Activated T-cell treated with anti-CD3 and anti-CD28 coated beads for 24 hours (primary cell): ENCODE results near the gene PPP2R5E.
"Not testable (repeated sequence)": the region's sequence is repeated elsewhere in the genome, so short reads cannot be mapped to it uniquely, and the experiment has no call there.

ENCODE experiments used
- DNase-seq: peaks from one replicate; pipeline ENCODE4 v3.0.0-alpha.2; 2020; ENCODE audit warnings: low read depth

The PPP2R5E gene

DNA sequence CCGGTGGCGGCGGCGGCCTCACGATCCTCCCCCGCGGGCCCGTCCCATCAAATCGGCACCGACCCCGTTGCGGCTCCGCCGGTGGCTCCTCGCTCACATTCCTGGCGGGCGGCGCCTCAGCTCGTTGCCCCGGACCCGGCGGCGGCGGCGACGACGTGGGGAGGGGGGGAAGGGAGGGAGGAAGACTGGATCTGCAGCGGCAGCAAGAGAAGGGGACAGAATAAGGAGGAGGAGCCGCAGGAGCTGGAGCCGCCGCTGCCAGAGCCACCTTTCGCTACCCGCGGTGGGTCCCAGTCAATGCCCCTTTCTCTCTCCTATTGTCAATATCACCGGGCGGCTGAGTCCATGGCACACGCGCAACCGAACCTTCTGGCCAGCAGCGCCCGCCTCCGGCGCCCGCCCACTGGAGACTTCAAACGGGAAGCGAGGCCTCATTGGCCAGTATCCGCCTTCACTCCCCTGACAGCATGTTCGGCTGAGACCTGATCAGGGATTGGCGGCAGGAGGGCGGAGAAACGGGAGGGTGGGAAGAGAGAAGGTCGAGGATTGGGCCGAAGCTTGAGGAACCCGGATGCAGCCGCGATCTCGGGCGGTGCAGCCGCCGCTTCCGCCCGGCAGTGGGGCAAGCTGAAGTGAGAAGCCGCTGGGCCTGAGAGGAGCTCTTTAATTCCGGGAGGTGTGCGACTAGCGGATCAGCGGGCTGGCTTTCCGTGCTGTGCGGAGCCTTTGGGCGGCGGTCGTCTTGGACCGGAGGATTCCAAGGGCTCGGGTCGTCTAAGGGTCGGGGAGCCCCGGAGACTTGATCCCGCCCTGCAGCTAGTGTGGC is at the start of gene PPP2R5E:
TSS of gene PPP2R5E (minus strand) at position 378 of the 826 bp plus-strand sequence. CDS start 3,692 bp downstream, outside the sequence.
- peak; percentile 96 for DNase-seq

- not testable (repeated sequence) for DNase-seq
Observed at GRCh38 chr14:63583046-63583445, 39.9 kb upstream of the PPP2R5E start.

DNA sequence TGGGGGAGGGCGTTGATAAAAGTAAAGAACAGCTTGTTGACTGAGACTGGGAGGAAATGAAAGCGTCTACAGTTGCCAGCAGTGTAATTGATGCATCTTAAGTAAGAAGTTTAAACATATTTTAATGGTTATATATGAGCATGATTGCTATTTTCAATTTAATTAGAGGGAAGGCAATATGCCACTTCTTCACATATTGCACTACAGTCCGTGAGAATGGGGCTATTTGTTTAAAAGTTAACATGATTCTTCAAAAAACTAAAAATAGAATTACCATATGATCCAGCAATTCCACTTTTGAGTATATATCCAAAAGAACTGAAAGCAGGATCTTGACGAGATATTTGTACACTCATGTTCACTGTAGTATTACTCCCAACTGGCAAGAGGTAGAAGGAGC is 38.3 kb upstream of the PPP2R5E start:
- DNase-seq: no peak

DNA sequence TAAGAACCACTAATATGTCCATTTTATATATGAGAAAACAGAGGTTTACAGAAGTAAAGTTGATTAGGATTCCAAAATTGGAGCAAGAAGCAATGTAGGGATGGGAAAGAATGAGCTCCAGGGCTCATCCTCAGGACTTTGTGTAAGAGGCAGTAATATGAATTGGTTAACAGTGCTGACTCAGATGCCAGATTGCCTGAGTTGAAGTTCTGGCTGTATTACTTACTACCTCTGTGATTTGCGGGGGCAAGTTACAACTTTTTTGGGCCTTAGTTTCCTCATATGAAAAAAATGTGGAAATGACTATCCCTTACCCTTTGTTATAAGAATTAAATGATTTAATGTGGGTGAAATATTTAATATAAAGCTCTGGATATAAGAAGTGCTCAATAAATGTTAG is 35.1 kb upstream of the PPP2R5E start:
- no peak for DNase-seq

DNA sequence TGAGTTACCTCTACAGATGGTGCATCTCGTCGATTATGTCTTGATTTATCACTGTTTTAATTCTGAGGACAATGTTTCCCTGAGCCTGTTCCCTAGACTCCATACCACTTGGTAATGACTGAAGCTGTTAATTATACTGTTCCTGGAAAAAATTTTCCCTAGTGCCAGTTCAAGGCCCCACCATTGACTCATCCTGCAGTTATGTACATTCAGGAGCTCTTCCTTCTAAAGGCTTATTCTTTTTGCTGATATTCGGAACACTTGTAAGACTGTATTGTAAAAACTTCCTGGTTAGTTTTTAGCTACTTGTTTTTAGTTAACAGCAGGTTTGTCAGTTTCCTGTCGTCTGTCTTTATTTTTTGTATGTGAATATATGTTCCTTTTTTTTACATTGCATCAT is 30.4 kb upstream of the PPP2R5E start:
- DNase-seq: no peak

GRCh38 chr14:63565448-63565847 is 22.3 kb upstream of the PPP2R5E start:
- DNase-seq: no peak

DNA sequence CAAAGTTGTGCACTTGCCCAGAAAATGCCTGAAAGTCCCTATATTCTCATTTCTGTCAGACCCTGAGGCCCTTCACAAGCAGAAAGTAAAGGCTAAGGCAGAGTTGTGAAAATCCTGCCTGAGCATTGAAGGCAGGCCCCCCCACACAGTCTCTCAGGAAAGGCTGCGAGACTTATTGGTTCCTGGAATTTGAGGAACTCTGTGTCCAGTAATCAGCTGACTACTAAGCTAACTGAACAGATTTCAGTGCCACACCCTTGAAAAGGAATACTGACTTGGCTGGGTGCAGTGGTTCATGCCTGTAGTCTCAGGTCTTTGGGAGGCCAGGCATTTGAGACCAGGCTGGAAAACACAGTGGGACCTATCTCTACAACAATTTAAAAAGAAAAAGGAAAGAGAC is 21.1 kb upstream of the PPP2R5E start:
- DNase-seq: no peak

GRCh38 chr14:63563370-63564026 is 20.3 kb upstream of the PPP2R5E start:
- DNase-seq: no peak

GRCh38 chr14:63562405-63562804 is 19.2 kb upstream of the PPP2R5E start:
- no peak for DNase-seq

DNA sequence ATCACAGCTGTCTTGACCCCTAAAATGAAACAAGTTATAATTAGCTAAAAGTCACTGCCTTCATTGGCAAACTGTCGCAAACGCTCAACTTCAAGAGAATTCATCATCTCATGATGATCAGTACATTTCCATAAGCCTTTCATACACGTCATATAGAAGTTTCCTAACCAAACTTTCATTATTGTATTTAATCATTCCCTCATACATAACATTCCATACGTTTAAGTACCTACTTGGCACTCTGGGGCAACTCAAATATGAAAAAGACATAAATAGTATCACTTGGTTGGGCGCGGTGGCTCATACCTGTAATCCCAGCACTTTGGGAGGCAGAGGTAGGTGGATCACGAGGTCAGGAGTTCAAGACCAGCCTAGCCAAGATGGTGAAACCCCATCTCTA is 12.4 kb upstream of the PPP2R5E start:
- DNase-seq: no peak

DNA sequence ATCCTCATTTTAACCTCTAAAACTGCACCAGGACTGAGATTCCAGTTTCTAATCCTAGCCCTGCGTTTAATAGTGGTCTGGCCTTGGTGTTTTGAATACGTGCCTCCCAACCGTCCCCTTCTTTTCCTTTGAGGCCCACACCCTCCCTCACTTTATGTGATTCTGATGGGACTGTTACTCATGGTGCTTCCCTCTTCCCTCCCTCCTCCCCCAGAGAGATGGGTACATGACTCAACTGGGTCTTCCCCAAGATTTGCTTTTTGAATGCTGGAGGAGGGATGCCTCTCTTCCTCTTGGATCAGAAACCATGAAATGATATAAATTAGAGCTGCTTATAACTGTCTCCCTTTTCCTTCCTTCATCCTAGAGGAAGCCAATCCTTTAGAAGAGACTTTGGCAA is 8.2 kb upstream of the PPP2R5E start:
- no peak for DNase-seq

DNA sequence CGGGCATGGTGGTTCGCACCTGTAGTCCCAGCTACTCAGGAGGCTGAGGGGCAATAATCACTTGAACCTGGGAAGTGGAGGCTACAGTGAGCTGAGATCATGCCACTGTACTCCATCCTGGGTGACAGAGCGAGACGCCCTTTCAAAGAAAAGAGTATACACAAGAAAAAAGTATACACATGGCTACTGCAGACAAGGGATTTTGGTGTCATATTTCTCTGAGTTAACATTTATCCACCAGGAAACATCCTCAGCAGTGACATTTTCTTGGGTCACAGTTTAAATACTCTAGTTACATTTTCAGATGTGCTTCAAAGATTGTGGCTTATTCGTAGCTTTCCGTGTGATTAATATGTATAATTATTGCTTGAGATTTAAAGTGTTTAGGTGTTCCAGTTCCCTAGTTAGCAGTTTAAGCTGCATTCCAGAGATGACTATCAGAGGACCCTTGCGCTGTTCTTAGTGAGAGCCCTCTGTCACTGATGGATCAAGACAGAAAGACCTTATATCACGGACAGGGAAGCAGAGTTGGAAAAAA is 4.7 kb upstream of the PPP2R5E start:
- no peak for DNase-seq

DNA sequence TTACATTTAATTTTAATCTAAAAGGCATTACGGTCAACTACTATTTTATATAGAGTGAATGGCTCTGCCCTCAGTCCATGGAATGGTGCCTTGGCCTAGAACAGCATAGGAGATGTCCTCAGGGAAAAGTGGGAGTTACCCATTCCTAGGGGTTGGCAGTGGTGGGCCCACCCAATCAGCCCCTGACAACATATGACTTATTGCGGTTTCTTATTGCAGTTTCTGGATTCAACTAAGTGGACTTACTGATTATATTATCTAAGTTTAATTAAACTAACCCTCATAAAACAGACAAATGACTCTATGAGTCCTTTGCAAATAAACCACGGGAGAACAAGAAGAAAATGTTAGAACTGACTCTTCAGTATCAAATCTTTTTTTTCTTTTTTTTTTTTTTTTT is 2.3 kb upstream of the PPP2R5E start:
- no peak for DNase-seq

GRCh38 chr14:63544591-63545299 is 1.6 kb upstream of the PPP2R5E start:
- DNase-seq: no peak

DNA sequence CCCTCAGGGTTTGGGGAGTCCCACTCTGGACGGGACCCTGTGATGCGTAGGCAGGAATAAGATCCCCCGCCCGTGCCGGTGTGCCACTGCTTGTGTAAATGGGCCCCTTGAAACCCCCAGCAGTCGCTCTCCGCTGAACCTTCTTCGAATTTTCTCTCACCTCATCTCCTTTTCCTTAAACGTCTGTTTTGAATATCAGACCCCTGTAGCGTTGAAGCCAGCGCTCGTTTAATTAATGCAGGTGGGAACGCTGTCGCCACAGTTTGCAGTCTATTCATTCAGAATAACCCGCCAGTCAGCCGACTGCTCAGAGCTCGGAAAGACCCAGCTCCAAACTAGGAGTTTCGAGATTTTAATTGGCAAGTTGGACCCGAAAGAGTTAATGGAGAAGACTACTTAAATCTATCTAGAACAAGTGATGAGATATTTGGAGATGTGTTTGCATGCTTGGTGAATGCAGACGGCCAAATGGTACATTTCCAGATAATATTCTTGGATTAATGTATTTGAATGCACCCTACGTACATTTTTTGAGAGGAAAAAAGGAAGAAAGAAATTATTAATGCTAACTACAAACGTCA is 739 bp upstream of the PPP2R5E start:
- no peak for DNase-seq

DNA sequence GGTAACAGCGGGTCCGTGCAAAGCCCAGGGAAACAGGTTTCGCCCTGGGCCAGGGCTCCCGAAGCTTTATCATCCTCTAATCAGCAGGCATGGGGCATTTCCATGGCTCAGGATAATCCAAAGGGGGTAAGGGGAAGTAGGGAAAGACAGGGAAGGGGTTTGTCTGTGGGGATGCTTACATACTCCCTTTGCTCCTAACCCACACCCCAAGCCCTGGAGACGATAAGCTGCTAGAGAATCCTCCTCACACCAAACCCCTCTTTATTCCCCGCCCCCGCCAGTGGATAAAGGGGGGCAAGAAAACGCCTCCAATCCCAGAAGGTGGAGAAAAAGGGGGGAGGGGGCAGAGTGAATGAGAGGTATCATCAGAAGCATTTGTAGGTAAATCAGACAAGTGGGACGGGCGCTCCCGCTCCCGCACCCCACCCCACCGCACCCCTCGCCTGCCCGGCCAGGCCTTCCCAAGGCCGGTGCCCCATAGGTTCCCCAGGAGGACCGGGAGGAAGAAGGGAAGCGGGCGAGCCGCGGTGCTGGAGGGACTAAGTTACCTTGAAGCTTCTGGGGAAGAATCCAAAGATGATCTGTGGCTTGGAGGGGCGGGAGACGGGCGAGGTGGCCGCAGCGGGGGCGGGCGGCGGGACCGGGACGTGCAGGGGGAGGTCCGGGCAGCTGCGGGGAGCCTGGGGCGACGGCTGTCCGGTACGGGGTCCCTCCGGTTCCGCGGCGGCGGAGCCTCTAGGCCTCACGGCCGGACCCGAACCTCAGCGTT is 762 bp downstream of the PPP2R5E start:
- DNase-seq: no peak

DNA sequence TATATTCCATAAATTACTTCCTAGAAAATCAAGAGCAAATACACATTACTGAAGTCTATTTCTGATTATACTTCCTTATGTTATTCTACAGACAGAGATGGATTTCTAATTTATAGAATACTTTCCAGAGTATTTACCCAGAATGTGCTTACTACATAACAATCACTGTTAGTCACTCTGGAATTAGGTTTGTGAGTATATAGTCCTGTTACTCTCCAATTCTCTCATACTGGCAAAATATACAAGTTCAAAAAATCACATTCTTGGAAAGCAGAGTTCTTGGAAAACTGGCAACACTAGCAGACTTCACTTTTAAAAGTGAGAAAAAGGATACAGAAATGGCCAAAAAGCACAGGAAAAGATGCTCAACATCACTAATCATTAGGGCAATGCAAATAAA is 7.3 kb downstream of the PPP2R5E start:
- no peak for DNase-seq

- DNase-seq: no peak
Observed at GRCh38 chr14:63533474-63533873, 9.7 kb downstream of the PPP2R5E start.

DNA sequence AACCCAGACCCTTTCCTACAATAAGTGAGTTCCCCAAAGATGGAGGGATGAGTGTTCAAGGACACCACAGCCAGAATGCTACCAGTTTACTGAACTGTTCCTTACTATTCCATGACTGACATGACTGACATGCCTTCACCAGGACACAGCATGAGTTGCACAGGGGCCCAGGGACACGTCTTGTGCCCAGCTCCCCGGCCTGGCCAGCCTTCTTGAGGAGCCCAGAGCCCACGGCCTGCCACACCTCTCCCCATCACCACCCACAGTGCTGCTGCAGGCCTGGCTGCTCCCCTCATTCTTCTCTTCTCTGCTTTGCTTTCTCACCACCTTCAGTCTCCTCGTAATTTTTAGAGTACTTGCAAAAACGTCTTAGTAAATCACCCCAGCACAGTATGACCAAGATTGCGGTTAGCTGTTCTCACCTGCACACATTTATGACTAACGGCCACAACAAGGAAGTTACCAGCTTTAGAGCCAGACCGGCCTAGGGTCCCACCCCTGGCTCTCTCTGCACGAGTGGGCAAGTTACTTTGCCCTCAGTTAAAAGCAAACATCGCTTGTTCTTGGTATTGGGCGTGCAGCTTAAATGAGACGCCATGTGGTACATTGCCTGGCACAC is 18.5 kb downstream of the PPP2R5E start:
- DNase-seq: no peak

- no peak for DNase-seq
Observed at GRCh38 chr14:63523735-63524426, 19.3 kb downstream of the PPP2R5E start.
